ENCODE measurements around the gene CHST2. TPM values are rescaled to one million over a fixed set of nuclear protein-coding genes. Genes with fewer than 3 reads are reported as not detected.

Gene CHST2
- total RNA-seq, 4 donors from 2014 or later = 0.75 to 8.8 (median 3.0) TPM

DNA sequence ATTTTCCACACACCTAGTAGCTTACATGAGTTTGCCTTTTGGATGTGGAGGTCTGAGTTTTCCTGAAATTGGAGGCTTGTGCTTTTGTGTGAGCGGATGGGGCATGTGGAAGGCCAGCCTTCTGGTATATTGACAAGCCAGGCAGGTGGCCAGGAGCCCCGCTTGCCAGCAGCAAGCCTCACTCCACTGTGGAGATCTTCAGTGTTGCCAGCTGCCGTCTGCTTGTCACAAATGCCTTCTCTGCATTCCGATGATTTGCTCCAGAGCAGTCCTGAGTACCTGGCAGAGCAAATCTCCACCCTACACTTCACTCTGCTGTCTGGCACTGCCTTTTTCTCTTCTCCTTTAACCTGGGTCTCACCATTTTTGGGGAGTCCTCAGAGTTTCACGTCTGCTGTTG lies 29.1 kb upstream of the CHST2 start:
- in situ Hi-C loops (cut with MboI; ENCODE audit: low pct_ligation_motif_present in 1 of 4, low pct_unique_long_range_greater_than_20kb in 1 of 4, low sequenced_read_pairs in 3 of 4) = no loop called here
- H3K27ac ChIP-seq = no peak overlapping the region
- no peak overlapping the region for H3K4me3 ChIP-seq
- intact Hi-C loops (cut with DNase I; ENCODE audit: low total_unique reads) = no loop called here
- no peaks in the 10 kb centered on the region for H3K36me3 ChIP-seq
- TF ChIP-seq POLR2A (IDR thresholded peaks at IDR 0.05) (no peak), POLR2AphosphoS5 (IDR thresholded peaks at IDR 0.05) (no peak), EP300 (IDR thresholded peaks at IDR 0.05; ENCODE audit: low read depth) (no peak)
- TF ChIP-seq, protein P1, sequence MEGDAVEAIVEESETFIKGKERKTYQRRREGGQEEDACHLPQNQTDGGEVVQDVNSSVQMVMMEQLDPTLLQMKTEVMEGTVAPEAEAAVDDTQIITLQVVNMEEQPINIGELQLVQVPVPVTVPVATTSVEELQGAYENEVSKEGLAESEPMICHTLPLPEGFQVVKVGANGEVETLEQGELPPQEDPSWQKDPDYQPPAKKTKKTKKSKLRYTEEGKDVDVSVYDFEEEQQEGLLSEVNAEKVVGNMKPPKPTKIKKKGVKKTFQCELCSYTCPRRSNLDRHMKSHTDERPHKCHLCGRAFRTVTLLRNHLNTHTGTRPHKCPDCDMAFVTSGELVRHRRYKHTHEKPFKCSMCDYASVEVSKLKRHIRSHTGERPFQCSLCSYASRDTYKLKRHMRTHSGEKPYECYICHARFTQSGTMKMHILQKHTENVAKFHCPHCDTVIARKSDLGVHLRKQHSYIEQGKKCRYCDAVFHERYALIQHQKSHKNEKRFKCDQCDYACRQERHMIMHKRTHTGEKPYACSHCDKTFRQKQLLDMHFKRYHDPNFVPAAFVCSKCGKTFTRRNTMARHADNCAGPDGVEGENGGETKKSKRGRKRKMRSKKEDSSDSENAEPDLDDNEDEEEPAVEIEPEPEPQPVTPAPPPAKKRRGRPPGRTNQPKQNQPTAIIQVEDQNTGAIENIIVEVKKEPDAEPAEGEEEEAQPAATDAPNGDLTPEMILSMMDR (IDR thresholded peaks at IDR 0.05) = no peak
- DNase-seq = no peak
- H3K4me1 ChIP-seq = no peaks in the 10 kb centered on the region
- H3K9me3 ChIP-seq = no peaks in the 10 kb centered on the region
- no peaks in the 10 kb centered on the region for H3K27me3 ChIP-seq
- WGBS, 2 donors (ENCODE audit: low coverage in 1 of 2) = 65 to 83% methylated on average over 2 to 5 of the region's 5 CpGs

DNA sequence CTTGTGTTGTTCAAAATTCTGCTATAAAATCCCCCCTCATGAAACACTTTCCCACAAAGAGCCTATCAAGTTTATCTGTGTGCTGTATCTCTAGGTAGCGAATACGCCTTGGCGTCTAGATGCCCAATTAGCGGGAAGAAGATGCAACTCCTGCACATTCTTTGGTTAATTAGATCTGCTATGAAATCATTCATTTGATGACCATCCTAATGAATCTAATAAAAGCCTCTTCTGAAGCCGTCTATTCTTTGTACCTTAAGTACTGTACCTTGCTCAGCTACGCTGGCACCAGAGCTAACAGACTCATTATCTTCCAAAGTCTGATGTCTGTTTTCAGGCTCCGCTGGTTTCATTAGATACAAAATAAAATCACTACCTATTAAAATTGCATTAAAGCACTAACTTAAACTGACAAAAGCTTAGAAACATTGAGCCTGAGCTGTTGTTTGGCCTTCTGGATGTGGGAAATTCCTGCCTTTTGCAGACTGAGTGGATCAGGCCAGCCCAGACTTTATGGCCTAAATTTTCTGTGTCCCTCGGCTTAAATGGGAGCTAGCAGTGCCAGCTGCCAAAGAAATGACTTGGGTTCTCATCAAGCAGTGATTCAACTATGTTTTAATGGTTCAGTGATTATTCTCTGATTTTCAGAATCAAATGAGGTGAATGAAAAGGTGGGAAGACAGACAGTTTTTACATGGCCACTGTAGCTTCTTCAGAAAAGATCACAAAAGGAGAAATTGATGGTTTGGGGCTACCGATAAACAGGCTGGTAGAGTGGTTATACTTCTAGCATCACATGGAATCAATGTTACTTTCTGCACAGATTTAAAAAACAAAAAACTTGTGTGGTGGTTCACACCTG lies 28.4 kb upstream of the CHST2 start:
- Histone ChIP-seq H3K9me3 (no peaks in the 10 kb centered on the region), H3K4me3 (no peak overlapping the region), H3K4me1 (no peaks in the 10 kb centered on the region), H3K36me3 (no peaks in the 10 kb centered on the region), H3K27me3 (no peaks in the 10 kb centered on the region), H3K27ac (no peak overlapping the region)
- intact Hi-C loops (cut with DNase I; ENCODE audit: low total_unique reads) = no loop called here
- WGBS, 2 donors (ENCODE audit: low coverage in 1 of 2) = 90 to 91% methylated on average over 7 to 9 of the region's 9 CpGs
- no peak for DNase-seq
- in situ Hi-C loops (cut with MboI; ENCODE audit: low pct_ligation_motif_present in 1 of 4, low pct_unique_long_range_greater_than_20kb in 1 of 4, low sequenced_read_pairs in 3 of 4) = no loop called here
- TF ChIP-seq, protein P1 (IDR thresholded peaks at IDR 0.05) = no peak
- TF ChIP-seq POLR2A (IDR thresholded peaks at IDR 0.05) = no peak
- TF ChIP-seq POLR2AphosphoS5 (IDR thresholded peaks at IDR 0.05) = no peak
- TF ChIP-seq EP300 (IDR thresholded peaks at IDR 0.05; ENCODE audit: low read depth) = no peak

DNA sequence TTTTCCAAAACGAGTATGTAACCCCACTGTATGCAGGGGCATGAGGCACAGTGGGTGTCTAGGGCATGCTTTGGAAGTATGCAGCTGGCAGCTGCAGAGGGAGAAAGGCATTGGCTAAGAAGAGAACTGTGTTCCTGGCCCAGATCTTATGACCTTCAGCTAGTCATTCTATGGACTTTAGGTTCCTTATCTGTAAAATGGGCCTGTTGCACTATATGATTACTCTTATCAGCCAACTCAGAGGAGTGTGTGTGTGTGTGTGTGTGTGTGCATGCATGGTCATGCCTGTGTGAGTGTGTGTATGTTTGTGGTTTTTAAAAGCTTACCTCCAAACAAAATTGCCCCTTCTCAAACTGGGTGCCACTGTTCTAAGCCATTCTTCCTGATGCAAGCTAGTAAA lies 27.4 kb upstream of the CHST2 start:
- no peak for DNase-seq
- in situ Hi-C loops (cut with MboI; ENCODE audit: low pct_ligation_motif_present in 1 of 4, low pct_unique_long_range_greater_than_20kb in 1 of 4, low sequenced_read_pairs in 3 of 4) = no loop called here
- Histone ChIP-seq H3K4me1 (no peaks in the 10 kb centered on the region), H3K4me3 (no peak overlapping the region), H3K27ac (no peak overlapping the region), H3K27me3 (no peaks in the 10 kb centered on the region), H3K9me3 (no peaks in the 10 kb centered on the region), H3K36me3 (no peaks in the 10 kb centered on the region)
- intact Hi-C loops (cut with DNase I; ENCODE audit: low total_unique reads) = no loop called here
- TF ChIP-seq EP300 (IDR thresholded peaks at IDR 0.05; ENCODE audit: low read depth) (no peak), POLR2A (IDR thresholded peaks at IDR 0.05) (no peak), POLR2AphosphoS5 (IDR thresholded peaks at IDR 0.05) (no peak)
- TF ChIP-seq, protein P1 (IDR thresholded peaks at IDR 0.05) = no peak
- 67 to 74% methylated on average over 1 of the region's 1 CpG for WGBS, 2 donors (ENCODE audit: low coverage in 1 of 2)

DNA sequence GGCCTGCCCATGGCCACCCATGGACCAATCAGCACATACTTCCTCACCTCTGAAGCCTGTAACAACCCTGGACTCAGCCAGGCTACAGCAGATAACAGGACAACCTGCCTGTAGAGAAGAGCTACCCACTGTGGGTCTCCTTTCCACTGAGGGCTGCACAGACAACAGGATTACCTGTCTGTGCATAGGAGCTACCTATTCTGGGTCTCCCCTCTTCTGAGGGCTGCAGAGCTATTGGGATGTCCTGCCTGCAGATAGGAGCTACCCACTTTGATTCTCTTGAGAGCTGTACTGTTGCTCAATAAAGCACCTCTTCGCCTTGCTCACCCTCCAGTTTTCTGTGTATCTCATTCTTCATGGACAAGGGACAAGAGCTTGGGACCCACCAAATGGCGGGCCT lies 23.8 kb upstream of the CHST2 start:
- TF ChIP-seq EP300 (IDR thresholded peaks at IDR 0.05; ENCODE audit: low read depth) (no peak), POLR2AphosphoS5 (IDR thresholded peaks at IDR 0.05) (no peak), POLR2A (IDR thresholded peaks at IDR 0.05) (no peak)
- TF ChIP-seq, protein P1 (IDR thresholded peaks at IDR 0.05) = no peak
- in situ Hi-C loops (cut with MboI; ENCODE audit: low pct_ligation_motif_present in 1 of 4, low pct_unique_long_range_greater_than_20kb in 1 of 4, low sequenced_read_pairs in 3 of 4) = no loop called here
- WGBS, 2 donors (ENCODE audit: low coverage in 1 of 2) = 94 to 100% methylated on average over 1 to 2 of the region's 2 CpGs
- H3K36me3 ChIP-seq = no peaks in the 10 kb centered on the region
- no peaks in the 10 kb centered on the region for H3K27me3 ChIP-seq
- no peaks in the 10 kb centered on the region for H3K4me1 ChIP-seq
- no peaks in the 10 kb centered on the region for H3K9me3 ChIP-seq
- intact Hi-C loops (cut with DNase I; ENCODE audit: low total_unique reads) = no loop called here
- no peak overlapping the region for H3K27ac ChIP-seq
- H3K4me3 ChIP-seq = no peak overlapping the region
- DNase-seq = no peak
